ENCODE results near the gene SOX6.

SOX6 gene

GRCh38 chr11:16185042-16185441, 171.3 kb downstream of the SOX6 start:
- FAIRE-seq = peak; percentile 17

GRCh38 chr11:16184588-16184987, 171.8 kb downstream of the SOX6 start:
- FAIRE-seq = peak; percentile 100

- no peak for FAIRE-seq
Observed at GRCh38 chr11:16182553-16182952, 173.8 kb downstream of the SOX6 start.

- FAIRE-seq = no peak
Observed at GRCh38 chr11:16180868-16181267, 175.5 kb downstream of the SOX6 start.

GRCh38 chr11:16179676-16180075, 176.7 kb downstream of the SOX6 start:
- no peak for FAIRE-seq

- FAIRE-seq = no peak
Observed at GRCh38 chr11:16178273-16178672, 178.1 kb downstream of the SOX6 start.

- FAIRE-seq = no peak
Observed at GRCh38 chr11:16177688-16178087, 178.7 kb downstream of the SOX6 start.

GRCh38 chr11:16173798-16174197, 182.5 kb downstream of the SOX6 start:
- FAIRE-seq = no peak

- FAIRE-seq = no peak
Observed at GRCh38 chr11:16171882-16172281, 184.5 kb downstream of the SOX6 start.

- FAIRE-seq = no peak
Observed at GRCh38 chr11:16169956-16170847, 186.1 kb downstream of the SOX6 start.

GRCh38 chr11:16169541-16169940, 186.8 kb downstream of the SOX6 start:
- no peak for FAIRE-seq

GRCh38 chr11:16167706-16168487, 188.4 kb downstream of the SOX6 start:
- peak; percentile 30 for FAIRE-seq

GRCh38 chr11:16166571-16166970, 189.8 kb downstream of the SOX6 start:
- FAIRE-seq = no peak

GRCh38 chr11:16160146-16160545, 196.2 kb downstream of the SOX6 start:
- FAIRE-seq = no peak

GRCh38 chr11:16158426-16158994, 197.8 kb downstream of the SOX6 start:
- no peak for FAIRE-seq

- no peak for FAIRE-seq
Observed at GRCh38 chr11:16157327-16157726, 199.0 kb downstream of the SOX6 start.

- no peak for FAIRE-seq
Observed at GRCh38 chr11:16155448-16155847, 200.9 kb downstream of the SOX6 start.

GRCh38 chr11:16154715-16155396, 201.5 kb downstream of the SOX6 start:
- FAIRE-seq = peak; percentile 56

- peak; percentile 21 for FAIRE-seq
Observed at GRCh38 chr11:16153951-16154350, 202.4 kb downstream of the SOX6 start.

- peak; percentile 89 for FAIRE-seq
Observed at GRCh38 chr11:16151138-16151537, 205.2 kb downstream of the SOX6 start.

GRCh38 chr11:16149476-16149875, 206.9 kb downstream of the SOX6 start:
- FAIRE-seq = no peak

- FAIRE-seq = no peak
Observed at GRCh38 chr11:16148301-16148931, 207.9 kb downstream of the SOX6 start.
